HL-60/S4 treated with retinoic acid at 250 ng/mL for 4 days and 3 days (cell line): ENCODE measurements around the gene TANC2.

ENCODE experiments used
- in situ Hi-C: fragments of 300-500 bp; cut with MboI; formaldehyde crosslinking; loops from 2 replicates; pipeline ENCODE4 v1.7.0; 2022; ENCODE audit warnings: low sequenced_read_pairs

TANC2 gene

GRCh38 chr17:62965686-62966425 lies at the start of gene TANC2:
TANC2 (plus strand) TSS chr17:62966235; CDS start chr17:63009560, 43,325 bp downstream.
- in situ Hi-C loops, result loop anchor here (10.0 kb wide), 1 partner anchor 261 kb away; no protein-coding TSS in a partner anchor

DNA sequence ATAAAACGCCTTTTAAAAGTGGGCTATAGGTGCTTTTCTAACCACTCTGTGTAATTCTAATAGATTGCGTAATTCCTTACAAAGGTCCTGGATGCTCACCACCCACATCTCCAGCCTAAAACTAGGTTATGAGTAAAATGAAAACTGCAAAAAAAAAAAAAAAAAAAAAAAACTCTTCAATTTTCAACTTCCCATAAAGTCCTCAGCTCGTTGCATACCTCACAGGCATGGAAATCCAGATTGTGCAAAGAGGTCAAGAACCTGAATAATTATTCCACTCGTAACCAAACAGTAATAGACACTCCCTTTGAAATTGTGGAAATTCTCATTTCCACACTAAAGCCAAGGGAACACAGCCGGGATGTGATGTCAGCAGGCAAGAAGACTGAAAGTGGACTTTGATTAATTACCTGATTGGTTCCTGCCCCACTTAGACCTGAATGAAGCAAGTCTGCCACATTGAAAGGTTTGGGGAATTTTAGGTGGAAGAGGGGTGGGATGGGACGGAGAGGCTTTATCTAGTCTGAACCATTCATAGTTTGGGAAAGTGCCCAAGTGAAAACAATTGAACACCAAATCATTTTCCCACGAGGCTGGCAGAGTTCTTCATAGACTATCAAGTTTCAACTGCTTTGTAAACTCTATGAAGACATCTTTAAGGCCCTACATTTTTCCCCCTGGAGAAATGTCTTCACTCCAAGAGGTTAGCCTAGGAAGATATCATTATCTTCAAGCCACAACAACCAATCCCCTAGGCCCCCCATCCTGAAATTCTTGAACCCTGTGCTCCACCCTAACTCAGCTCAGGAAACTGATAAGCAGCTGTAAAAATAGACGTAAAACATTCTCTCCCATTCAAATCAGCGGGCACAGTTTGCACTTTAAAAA lies 49.1 kb upstream of the TANC2 start:
- in situ Hi-C loops, result no loop called here

DNA sequence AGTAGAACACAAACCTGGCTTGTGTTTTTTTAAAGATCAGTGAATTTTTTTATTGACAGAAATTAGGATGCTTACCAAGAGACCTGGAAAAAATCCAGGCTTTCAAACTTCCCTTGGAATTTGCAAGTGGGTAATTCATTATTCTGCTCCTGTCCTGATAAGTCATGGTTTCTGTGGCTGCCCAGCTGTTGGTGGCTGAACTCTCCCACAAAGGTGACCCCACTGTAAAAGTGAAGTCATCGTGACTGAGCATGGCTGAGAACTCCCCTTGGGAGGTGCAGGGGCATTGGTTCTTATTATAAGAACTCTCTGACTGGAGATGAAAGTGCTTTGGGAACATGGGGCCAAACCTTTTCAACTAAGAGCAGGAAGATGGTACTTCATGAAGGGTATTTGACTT lies 46.6 kb upstream of the TANC2 start:
- in situ Hi-C loops, result no loop called here

- in situ Hi-C loops, result no loop called here
Observed at GRCh38 chr17:62920300-62920699, 45.7 kb upstream of the TANC2 start.

- in situ Hi-C loops, result no loop called here
Observed at GRCh38 chr17:62921817-62922216, 44.2 kb upstream of the TANC2 start.

DNA sequence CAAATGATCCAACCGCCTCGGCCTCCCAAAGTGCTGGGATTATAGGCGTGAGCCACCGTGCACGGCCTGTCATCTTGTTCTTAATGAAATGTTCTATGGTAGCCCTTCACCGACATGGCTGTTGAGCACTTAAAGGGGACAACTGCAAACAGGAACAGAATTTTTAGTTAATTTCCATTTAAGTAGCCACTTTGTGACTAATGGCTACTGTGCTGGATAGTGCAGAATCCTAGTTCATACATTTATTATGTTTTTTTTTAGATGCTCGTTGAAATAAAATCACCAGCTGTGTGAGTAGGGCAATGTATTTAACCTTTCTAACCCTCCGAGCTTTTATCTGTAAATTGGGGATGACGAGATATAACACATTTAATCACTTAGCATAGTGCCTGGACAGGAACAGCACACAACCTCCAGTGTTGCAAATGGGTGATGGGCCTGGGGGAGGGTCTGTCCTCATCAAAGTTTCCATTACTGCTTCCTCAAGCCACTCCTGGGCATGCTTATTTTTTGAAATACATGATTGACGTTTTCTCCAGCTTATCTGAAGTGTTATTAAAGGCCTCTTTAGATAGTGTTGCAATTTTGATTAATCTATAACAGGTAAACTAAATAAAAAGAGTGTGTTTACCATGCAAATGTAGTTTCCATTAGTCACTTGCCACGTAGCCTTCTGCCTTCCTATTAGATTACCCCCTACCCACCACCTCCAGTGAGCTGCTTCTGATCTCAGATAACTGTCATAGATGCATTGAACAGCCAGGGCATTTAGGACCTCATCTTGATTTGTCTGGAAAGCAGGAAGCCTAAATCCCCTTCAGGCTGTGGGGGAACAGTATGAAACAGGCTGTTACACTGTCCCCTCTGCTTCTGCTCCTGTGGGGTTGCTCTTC lies 42.5 kb upstream of the TANC2 start:
- in situ Hi-C loops, result no loop called here

DNA sequence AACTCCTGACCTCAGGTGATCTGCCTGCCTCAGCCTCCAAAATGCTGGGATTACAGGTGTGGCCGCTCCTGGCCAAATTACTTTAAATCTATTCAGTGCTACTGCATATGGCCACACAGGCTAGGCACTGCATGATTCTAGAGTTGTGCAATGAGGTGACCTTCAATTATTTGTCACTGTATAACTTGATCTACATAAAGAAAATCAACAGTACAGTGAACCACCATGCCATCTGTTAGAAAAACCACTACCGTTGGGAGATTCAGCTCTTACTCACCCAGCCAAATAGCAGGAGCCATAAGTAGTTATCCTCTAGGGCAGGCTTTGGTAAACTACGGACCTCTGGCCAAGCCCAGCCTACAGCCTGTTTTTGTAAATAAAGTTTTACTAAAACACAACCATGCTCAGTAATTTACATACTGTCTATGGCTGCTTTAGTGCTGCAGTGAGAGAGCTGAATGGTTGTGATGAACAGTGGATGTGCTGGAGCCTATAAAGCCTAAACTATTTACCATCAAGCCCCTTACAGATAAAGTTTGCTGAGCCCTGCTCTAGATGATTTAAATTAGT lies 40.7 kb upstream of the TANC2 start:
- in situ Hi-C loops, result no loop called here

GRCh38 chr17:62927083-62927482 lies 39.0 kb upstream of the TANC2 start:
- in situ Hi-C loops, result no loop called here

DNA sequence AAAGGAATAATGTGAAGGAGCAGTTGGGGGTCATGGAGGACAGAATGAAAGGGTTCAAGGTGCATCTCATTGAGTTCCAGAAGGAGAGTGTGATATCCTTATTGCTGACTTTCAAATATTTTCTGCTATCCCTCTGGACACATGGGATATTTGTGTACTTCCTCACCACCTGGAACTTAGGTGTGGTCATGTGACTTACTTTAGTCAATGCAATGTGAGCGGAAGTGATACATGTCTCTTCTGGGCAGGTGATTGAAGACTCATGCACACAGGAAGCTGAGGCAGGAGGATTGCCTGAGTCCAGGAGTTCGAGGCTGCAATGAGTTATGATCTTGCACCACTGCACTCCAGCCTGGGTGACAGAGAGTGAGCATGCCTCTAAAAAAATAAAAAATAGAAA lies 36.7 kb upstream of the TANC2 start:
- in situ Hi-C loops, result no loop called here

- in situ Hi-C loops, result no loop called here
Observed at GRCh38 chr17:62931101-62931500, 34.9 kb upstream of the TANC2 start.

DNA sequence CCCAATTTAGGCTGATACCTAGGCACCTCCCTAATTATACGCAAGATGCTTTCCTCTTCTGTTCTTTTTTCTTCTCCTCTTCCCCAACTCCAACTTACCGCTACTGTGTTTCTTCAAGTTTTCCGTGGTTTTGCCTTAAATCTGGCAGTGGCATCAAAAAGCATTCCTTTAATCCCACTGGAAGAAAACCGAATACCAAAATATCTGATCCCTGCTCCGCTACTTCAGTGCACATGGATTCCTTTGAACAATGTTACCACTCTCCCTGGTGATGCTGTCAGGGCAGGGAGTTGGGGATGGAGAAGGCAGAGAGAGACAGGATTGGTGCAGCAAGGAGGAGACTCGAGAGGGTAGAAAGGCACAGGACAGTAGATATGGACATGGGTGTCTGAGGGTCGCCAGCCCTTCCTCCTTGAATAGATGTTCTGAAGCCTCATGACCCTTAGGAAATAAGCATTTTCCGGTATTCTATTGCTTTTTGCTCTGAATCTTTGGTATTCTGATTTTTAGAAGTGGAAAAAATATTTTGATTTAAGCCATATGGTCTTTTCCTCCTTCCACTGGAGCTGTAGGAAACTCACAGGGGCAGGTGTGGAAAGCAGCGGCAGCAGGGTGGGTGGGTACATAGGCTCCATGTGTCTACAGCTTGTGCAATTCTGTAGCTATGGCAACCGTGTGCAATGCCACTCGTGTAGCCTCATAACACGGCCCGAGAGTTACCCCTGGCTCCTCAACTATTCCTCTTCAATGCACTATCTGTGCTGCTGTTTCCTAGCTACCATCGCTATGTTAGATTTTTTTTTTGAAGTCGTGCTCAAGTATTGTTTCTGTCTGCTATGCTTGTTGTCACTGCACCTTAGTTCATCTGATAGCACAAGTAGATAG lies 32.3 kb upstream of the TANC2 start:
- in situ Hi-C loops, result no loop called here

GRCh38 chr17:62935098-62935497 lies 30.9 kb upstream of the TANC2 start:
- in situ Hi-C loops, result no loop called here

DNA sequence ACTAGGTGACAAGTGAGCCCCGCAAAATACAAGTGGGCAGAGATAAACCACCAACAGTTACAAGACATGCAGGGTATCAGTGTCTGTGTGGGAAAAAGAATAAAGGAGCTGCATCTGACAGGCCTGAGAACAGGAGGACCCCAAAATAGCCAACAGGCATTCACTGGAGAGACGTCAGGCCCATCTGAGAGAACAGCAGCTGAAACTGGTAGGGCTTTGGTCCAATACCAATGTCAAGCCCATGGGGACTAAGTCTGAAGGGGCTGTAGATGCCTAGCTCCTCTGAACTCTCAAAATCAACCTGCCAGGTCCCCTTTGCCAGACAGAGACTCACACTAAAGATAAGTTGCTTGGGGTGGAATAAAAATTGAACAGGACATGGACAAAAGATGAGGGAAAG lies 30.5 kb upstream of the TANC2 start:
- in situ Hi-C loops, result no loop called here

DNA sequence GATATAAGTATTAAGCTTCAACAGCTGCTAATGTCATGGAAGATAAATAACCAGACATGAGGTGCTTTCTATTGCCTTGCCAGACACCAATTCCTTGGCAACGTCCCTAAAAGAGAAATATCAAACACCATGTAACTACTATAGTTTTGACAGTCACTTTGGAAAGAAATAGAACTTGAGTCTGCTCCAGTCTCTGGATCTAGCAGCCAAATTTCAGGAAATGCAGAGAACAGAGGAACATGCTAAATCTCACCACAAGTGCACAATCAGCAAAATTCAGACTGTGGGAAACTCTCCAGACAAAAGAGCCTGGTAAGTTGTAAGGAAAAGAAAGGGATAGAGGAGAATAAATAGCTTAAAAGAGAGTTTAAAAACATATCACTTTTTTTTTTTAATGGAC lies 28.4 kb upstream of the TANC2 start:
- in situ Hi-C loops, result no loop called here

DNA sequence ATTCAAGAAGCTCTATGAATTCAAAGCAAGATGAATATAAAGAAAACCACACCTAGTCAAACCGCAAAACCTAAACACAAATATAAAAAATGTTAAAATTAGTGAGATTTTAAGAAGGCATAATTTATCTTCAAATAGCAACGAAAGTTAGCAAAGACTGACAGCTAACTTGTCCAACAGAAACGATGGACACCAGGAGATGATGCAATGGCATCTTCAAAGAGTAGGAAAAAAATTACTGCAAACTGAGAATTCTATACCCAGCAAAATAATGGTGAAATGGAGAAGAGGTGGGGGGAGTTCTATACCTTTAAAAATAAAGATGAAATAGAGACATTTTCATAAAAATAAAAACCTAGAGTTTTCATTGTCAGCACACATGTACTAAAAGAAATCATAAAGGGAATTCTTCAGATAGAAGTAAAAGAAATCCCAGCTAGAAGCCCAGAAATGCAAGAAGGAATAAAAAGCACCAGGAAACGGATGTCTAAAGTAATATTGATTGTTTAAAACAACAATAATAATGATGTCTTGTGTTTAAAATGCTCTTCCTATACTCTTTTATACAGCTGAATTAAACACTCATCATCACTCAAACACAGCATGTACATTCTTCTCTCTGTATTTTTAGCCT lies 24.6 kb upstream of the TANC2 start:
- in situ Hi-C loops, result no loop called here

DNA sequence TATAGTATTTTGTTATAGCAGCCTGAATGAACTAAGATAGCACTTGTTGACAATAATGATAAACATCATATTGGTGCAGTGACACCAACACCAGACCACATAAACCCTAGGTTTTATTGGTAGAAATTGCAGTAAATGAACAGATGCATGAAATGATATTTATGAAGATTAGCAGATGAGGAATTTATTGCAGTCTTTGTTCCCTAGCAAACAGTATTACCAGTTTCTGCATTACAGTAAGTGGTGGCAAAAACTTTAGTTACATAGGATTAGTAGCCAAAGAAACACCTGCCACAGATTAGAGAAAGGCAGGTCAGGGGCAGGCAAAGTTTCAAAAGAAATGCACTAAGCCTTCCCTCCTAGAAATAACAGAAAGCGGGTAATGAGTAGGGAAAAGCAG lies 17.7 kb upstream of the TANC2 start:
- in situ Hi-C loops, result no loop called here

GRCh38 chr17:62949036-62949435 lies 17.0 kb upstream of the TANC2 start:
- in situ Hi-C loops, result no loop called here

- in situ Hi-C loops, result no loop called here
Observed at GRCh38 chr17:62950067-62950466, 16.0 kb upstream of the TANC2 start.

- in situ Hi-C loops, result no loop called here
Observed at GRCh38 chr17:62955841-62956352, 10.1 kb upstream of the TANC2 start.
